A673 (cell line): ENCODE results near the gene SUZ12.
"Not testable (repeated sequence)": the region's sequence is repeated elsewhere in the genome, so short reads cannot be mapped to it uniquely, and the experiment has no call there.

Experiments used
- EZH2 ChIP-seq: fragments of 200-600 bp; sonication (generic); IDR thresholded peaks from 2 replicates; pipeline ENCODE4 v1.6.1; 2017; ENCODE audit warnings: borderline replicate concordance, low read depth, mild to moderate bottlenecking, mixed read lengths, antibody characterized with exemption, low read length; ENCODE audit not compliant: poor library complexity, severe bottlenecking
- TF ChIP-seq, protein P1 (sequence below): fragments of 300-800, 200-600 bp; sonication (generic); conservative IDR thresholded peaks from 2 replicates; pipeline ENCODE4 v1.5.1; 2017; ENCODE audit warnings: low read depth, mild to moderate bottlenecking, antibody characterized with exemption, low read length, moderate library complexity, mixed read lengths

DNA sequence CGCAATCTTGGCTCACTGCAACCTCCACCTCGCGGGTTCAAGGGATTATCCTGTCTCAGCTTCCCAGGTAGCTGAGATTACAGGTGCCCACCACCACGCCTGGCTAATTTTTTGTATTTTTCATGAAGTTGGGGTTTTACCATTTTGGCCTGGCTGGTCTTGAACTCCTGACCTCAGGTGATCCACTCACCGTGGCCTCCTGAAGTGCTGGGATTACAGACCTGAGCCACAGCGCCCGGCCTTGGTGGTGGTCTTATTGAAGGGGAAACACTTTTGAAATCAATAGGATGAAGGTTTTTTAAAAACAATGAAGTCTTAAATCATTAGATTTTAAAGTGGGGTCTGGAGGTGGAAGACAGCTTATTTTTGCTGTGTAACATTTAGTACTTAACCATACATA lies 5.6 kb downstream of the SUZ12 start:
- TF ChIP-seq EZH2: not testable (repeated sequence)
- TF ChIP-seq, protein P1, sequence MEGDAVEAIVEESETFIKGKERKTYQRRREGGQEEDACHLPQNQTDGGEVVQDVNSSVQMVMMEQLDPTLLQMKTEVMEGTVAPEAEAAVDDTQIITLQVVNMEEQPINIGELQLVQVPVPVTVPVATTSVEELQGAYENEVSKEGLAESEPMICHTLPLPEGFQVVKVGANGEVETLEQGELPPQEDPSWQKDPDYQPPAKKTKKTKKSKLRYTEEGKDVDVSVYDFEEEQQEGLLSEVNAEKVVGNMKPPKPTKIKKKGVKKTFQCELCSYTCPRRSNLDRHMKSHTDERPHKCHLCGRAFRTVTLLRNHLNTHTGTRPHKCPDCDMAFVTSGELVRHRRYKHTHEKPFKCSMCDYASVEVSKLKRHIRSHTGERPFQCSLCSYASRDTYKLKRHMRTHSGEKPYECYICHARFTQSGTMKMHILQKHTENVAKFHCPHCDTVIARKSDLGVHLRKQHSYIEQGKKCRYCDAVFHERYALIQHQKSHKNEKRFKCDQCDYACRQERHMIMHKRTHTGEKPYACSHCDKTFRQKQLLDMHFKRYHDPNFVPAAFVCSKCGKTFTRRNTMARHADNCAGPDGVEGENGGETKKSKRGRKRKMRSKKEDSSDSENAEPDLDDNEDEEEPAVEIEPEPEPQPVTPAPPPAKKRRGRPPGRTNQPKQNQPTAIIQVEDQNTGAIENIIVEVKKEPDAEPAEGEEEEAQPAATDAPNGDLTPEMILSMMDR: not testable (repeated sequence)
